HG02759 (cell line): Measurements from ENCODE around the gene IGSF6.

Experiments used
- ATAC-seq: cut with Tn5 transposase; IDR thresholded peaks from one replicate; pipeline ENCODE4 v1.9.1; 2021; ENCODE audit warnings: mild to moderate bottlenecking, moderate library complexity; ENCODE audit not compliant: unreplicated experiment

The IGSF6 gene

GRCh38 chr16:21602785-21603184 lies 49.6 kb downstream of the IGSF6 start:
- no peak for ATAC-seq

DNA sequence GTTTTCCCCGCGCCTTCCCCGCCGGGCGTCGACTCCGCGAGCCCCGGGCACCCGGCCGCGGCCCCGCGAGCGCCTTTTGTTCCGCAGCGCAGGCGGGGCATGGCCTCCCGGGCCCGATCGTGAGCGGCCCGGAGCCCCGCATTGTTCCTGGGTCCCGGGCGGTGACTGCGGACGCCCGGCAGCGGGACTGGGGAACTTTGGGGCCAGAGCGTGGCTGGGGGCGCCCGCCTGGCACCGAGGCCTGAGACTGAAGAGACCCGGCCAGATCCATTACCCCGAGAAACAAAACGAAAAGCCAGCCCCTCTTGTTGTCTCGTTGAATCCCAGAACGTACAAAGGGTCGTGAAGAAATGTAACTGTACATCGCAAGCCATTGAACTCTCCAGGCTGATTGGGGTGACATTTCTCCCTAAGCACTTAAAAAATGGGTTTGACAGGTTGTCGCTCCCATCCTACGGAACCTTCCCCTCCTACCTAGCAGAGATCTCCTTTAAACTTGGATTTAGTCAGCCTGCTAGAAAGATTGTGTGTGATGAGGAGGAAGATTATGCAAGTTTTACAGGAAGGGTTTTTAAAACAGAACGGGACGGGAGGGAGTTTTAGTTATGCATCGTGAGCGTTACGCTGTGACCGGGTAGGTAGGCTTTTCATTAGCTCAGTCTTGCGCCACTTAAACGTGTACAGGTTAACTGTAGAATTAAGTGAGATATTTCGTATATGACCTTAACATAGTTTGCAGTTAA lies 52.2 kb downstream of the IGSF6 start:
- ATAC-seq: peak; percentile 19

GRCh38 chr16:21599122-21600030 lies 53.0 kb downstream of the IGSF6 start, which contains the start of gene METTL9:
Gene METTL9 (plus strand): TSS chr16:21599577. CDS start chr16:21599734, 157 bp downstream.
- peak; percentile 93 for ATAC-seq

DNA sequence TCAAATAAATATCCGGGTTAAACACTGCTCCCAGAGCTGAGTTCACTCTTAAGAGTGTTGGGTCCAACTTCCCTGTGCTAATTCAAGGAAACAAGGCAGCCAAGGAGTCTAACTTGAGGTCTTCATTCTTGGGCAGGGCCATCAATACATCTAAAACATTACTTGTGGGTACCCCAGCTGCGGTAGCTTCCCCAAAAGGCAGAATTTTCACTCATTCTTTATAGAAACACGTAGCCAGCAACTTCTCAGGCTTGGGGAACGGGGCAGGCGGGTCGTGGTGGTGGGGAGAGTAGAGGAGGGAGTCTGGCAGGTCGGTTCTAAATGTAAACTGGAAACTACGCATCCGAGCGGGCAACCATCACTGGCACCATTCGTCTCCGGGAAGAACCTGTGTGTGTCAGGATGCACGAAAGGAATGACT lies 53.7 kb downstream of the IGSF6 start:
- no peak for ATAC-seq

GRCh38 chr16:21598206-21598605 lies 54.2 kb downstream of the IGSF6 start:
- no peak for ATAC-seq

DNA sequence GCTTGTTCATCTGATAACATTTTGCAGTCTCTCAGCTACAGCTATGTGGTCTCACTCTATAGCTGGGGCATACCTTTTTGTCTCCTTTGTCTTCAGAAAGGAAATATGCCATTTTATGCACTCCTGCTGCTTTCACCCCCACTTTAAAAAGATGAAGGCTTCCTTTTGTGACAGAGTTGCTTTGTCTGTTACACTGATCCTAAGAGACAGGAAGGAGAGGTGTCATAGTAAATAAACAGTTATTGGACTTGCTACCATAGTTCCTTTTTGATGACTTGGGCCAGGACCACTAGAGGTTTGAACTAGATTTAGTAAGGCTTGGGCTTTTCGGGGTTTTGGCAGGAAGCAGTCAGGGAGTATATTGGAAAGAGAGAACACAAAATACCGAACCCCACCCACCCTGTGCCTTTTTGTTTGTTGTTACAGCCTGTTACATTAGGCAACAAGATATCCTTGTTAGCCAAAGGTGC lies 54.8 kb downstream of the IGSF6 start:
- no peak for ATAC-seq

GRCh38 chr16:21593530-21594289 lies 58.7 kb downstream of the IGSF6 start:
- ATAC-seq: no peak

GRCh38 chr16:21592191-21592590 lies 60.2 kb downstream of the IGSF6 start:
- no peak for ATAC-seq

- ATAC-seq: no peak
These were observed 61.6 kb downstream of the IGSF6 start for GRCh38 chr16:21590796-21591195.

DNA sequence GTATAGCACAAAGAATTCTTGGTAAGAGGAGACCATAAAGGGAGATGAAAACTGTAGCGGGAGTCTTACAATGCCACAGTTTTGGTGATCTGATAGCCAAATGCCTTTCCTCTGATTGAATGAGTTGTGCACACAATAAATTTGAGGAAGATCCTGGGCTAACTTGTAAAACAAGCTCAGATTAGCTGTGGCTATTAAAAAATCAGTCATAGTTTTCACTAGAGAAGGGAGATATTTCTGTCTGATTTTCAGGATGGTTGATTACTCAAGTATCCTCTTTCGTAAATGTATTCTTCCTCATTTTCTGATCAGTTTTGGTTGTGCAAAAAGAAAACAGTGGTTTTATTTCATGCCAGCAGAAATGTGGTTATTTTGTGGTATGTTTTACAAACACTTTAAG lies 62.1 kb downstream of the IGSF6 start:
- no peak for ATAC-seq

GRCh38 chr16:21589551-21589950 lies 62.9 kb downstream of the IGSF6 start:
- ATAC-seq: no peak
